Vagina (tissue), 2 donors: ENCODE data around the gene CLDN19. TPM values are rescaled to one million over a fixed set of nuclear protein-coding genes. Genes with fewer than 3 reads are reported as not detected.
A peak's percentile ranks its signal among the peaks of the same experiment; 100 is the strongest.

Source experiments
- DNase-seq, 2 donors: peaks; one replicate each; pipeline ENCODE4 v3.0.0-alpha.2; 2017; ENCODE audit errors: extremely low spot score in 2 of 2
- H3K27ac ChIP-seq: fragments of 200-600 bp; sonication (generic); one replicate; pipeline ENCODE4 v1.5.1; 2019
- H3K27me3 ChIP-seq: fragments of 200-600 bp; sonication (generic); one replicate; pipeline ENCODE4 v1.5.1; 2019
- H3K36me3 ChIP-seq, 2 donors: fragments of 200-600 bp; sonication (generic); one replicate each; pipeline ENCODE4 v1.5.1; 2017 to 2019
- H3K4me1 ChIP-seq: fragments of 200-600 bp; sonication (generic); one replicate; pipeline ENCODE4 v1.5.1; 2019
- H3K4me3 ChIP-seq, 2 donors: fragments of 200-600 bp; sonication (generic); 1 replicate in 1 of 2; 2 replicates in 1 of 2; pipeline ENCODE4 v1.5.1; 2016 to 2019
- H3K9me3 ChIP-seq: fragments of 200-600 bp; sonication (generic); one replicate; pipeline ENCODE4 v1.5.1; 2019
- CTCF ChIP-seq, 3 experiments: fragments of 450-650 bp in 2 of 3; fragments of 200-600 bp in 1 of 3; sonication (generic) in 1 of 3; IDR thresholded peaks; one replicate each; pipeline ENCODE4 v1.5.1; 2017 to 2019; ENCODE audit warnings: antibody characterized with exemption in 3 of 3, mild to moderate bottlenecking in 2 of 3, moderate library complexity in 2 of 3
- POLR2A ChIP-seq, 2 donors: fragments of 450-650 bp; IDR thresholded peaks; one replicate each; pipeline ENCODE4 v1.6.1; 2017; ENCODE audit warnings: antibody characterized with exemption in 2 of 2, mild to moderate bottlenecking in 2 of 2, moderate library complexity in 2 of 2
- POLR2AphosphoS5 ChIP-seq, 2 donors: sonication (generic); formaldehyde crosslinking; IDR thresholded peaks; one replicate each; pipeline ENCODE4 v1.9.0; 2017; ENCODE audit warnings: antibody characterized with exemption in 2 of 2, mild to moderate bottlenecking in 2 of 2, low read depth in 1 of 2; ENCODE audit not compliant: insufficient read depth in 1 of 2
- intact Hi-C: fragments of 100-400 bp; cut with DNase I; formaldehyde crosslinking; loops from one replicate; pipeline ENCODE4 v1.15.1; 2023
- total RNA-seq: library from RNA; depleted of rRNA; stranded (reverse); fragments of >200 nt; gene quantifications from one replicate; pipeline ENCODE4 v1.2.3, GENCODE V29; 2016

The CLDN19 gene
- total RNA-seq, 1 donor from 2014 or later, result not detected

DNA sequence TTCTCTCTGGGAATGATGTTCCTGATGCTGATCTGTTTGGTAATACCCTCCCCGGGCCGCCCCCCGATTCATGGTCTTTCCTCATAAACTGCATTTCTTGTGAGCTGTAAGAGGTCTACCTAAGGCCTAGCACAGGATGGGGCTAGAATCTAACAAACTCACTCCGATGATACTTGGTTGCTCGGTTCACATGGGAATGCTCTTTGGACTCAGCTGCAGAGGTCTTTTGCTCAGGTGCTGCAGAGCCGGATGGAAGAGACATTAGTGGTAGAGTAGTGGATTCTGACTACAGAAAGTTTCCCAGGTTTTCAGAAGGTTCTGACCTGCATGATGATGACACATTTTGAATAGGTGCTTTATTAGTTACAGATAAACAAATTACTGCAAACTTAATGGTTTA lies 36.5 kb upstream of the CLDN19 start:
- DNase-seq, result no peak
- Histone ChIP-seq H3K4me1 (no peaks in the 10 kb centered on the region), H3K4me3 (no peak overlapping the region), H3K9me3 (no peaks in the 10 kb centered on the region), H3K36me3 (peaks cover 0 to 39% of the 10 kb centered on the region in 2 donors), H3K27me3 (no peaks in the 10 kb centered on the region), H3K27ac (no peak overlapping the region)
- intact Hi-C loops, result no loop called here
- TF ChIP-seq POLR2A (IDR thresholded peaks at IDR 0.05), result no peak
- TF ChIP-seq CTCF (IDR thresholded peaks at IDR 0.05), result no peak
- TF ChIP-seq POLR2AphosphoS5 (IDR thresholded peaks at IDR 0.05; ENCODE audit: insufficient read depth in 1 of 2, low read depth in 1 of 2), result no peak

GRCh38 chr1:42774928-42775526 lies 35.0 kb upstream of the CLDN19 start:
- peaks cover 0 to 39% of the 10 kb centered on the region in 2 donors for H3K36me3 ChIP-seq
- intact Hi-C loops, result no loop called here

GRCh38 chr1:42773420-42773819 lies 33.4 kb upstream of the CLDN19 start:
- intact Hi-C loops, result no loop called here
- Histone ChIP-seq H3K9me3 (no peaks in the 10 kb centered on the region), H3K4me1 (peaks cover 16% of the 10 kb centered on the region)

More at GRCh38 chr1:42774928-42775526, 35.0 kb upstream of the CLDN19 start:
- Histone ChIP-seq H3K4me3 (no peak overlapping the region), H3K4me1 (no peaks in the 10 kb centered on the region), H3K9me3 (no peaks in the 10 kb centered on the region), H3K27ac (no peak overlapping the region), H3K27me3 (no peaks in the 10 kb centered on the region)
- DNase-seq, result no peak
- TF ChIP-seq POLR2A (IDR thresholded peaks at IDR 0.05) (no peak), CTCF (IDR thresholded peaks at IDR 0.05) (no peak), POLR2AphosphoS5 (IDR thresholded peaks at IDR 0.05; ENCODE audit: insufficient read depth in 1 of 2, low read depth in 1 of 2) (no peak)

GRCh38 chr1:42769811-42770210 lies 29.8 kb upstream of the CLDN19 start:
- intact Hi-C loops, result loop anchor here (5.0 kb wide), 1 partner anchor 88 kb away; the partner anchor contains the start of gene YBX1
- Histone ChIP-seq H3K27ac (no peak overlapping the region), H3K27me3 (no peaks in the 10 kb centered on the region), H3K4me1 (peaks cover 30% of the 10 kb centered on the region), H3K36me3 (peaks cover 0 to 9% of the 10 kb centered on the region in 2 donors), H3K9me3 (no peaks in the 10 kb centered on the region), H3K4me3 (no peak overlapping the region)
- no peak for TF ChIP-seq POLR2A (IDR thresholded peaks at IDR 0.05)
- no peak for TF ChIP-seq POLR2AphosphoS5 (IDR thresholded peaks at IDR 0.05; ENCODE audit: insufficient read depth in 1 of 2, low read depth in 1 of 2)
- TF ChIP-seq CTCF (IDR thresholded peaks at IDR 0.05), result no peak
- DNase-seq, result no peak

More at GRCh38 chr1:42773420-42773819, 33.4 kb upstream of the CLDN19 start:
- peaks cover 0 to 37% of the 10 kb centered on the region in 2 donors for H3K36me3 ChIP-seq
- no peak for DNase-seq
- H3K27ac ChIP-seq, result no peak overlapping the region
- no peak overlapping the region for H3K4me3 ChIP-seq
- H3K27me3 ChIP-seq, result no peaks in the 10 kb centered on the region
- TF ChIP-seq CTCF (IDR thresholded peaks at IDR 0.05), result no peak
- TF ChIP-seq POLR2AphosphoS5 (IDR thresholded peaks at IDR 0.05; ENCODE audit: insufficient read depth in 1 of 2, low read depth in 1 of 2), result no peak
- TF ChIP-seq POLR2A (IDR thresholded peaks at IDR 0.05), result no peak

GRCh38 chr1:42768172-42768571 lies 28.1 kb upstream of the CLDN19 start:
- H3K27ac ChIP-seq, result no peak overlapping the region
- no peaks in the 10 kb centered on the region for H3K9me3 ChIP-seq
- H3K4me3 ChIP-seq, result peak overlapping the region; percentile 78 to 85
- no peaks in the 10 kb centered on the region for H3K27me3 ChIP-seq
- peaks cover 44% of the 10 kb centered on the region for H3K4me1 ChIP-seq
- TF ChIP-seq POLR2A (IDR thresholded peaks at IDR 0.05), result no peak
- TF ChIP-seq CTCF (IDR thresholded peaks at IDR 0.05), result no peak
- no peak for DNase-seq
- intact Hi-C loops, result loop anchor here (5.0 kb wide), 1 partner anchor 86 kb away; the partner anchor contains the start of gene YBX1
- no peaks in the 10 kb centered on the region for H3K36me3 ChIP-seq
